HG02588 (cell line): ENCODE data around the gene CHMP2B.
"Not testable (repeated sequence)": the region's sequence is repeated elsewhere in the genome, so short reads cannot be mapped to it uniquely, and the experiment has no call there.

Experiments
- ATAC-seq: cut with Tn5 transposase; IDR thresholded peaks from one replicate; pipeline ENCODE4 v1.9.1; 2021; ENCODE audit warnings: mild to moderate bottlenecking, moderate library complexity; ENCODE audit not compliant: unreplicated experiment

Gene CHMP2B

DNA sequence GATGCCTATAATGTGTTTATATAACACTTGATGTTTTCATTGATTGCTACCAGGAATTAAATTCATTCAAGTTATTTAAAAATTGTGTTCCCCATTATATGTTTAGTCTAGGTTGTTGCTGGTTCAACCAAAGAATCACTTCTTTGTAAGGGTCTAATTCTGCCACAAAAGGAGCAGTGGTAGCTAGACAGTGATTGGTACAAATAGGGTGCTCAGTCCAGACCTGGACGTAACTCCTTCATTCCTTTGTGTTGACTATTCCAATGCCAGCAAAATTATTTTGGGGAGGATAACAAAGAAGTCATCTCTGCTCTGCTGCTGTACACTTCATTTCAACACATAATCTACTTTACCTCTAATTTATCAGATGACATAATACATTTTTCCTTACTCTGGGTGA is 1.2 kb downstream of the CHMP2B start:
- ATAC-seq, result no peak

DNA sequence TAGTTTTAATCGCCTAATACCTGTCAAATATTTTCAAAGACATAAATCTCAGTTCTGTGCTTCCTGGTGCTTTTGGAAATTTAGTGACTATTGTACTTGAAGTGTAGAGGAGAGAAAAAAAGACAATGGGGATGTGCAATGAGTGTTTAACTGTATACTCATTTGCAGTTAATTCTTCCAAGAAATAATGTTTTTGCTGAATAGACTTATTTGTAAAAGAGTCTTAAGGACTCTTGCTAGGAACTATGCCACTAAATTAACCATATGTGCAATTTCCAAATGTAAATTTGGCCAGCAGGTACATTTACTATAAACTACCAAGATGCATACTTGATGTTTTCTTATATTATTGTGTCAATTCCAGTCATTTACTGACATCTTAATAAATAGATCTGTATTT is 2.0 kb downstream of the CHMP2B start:
- ATAC-seq, result no peak

DNA sequence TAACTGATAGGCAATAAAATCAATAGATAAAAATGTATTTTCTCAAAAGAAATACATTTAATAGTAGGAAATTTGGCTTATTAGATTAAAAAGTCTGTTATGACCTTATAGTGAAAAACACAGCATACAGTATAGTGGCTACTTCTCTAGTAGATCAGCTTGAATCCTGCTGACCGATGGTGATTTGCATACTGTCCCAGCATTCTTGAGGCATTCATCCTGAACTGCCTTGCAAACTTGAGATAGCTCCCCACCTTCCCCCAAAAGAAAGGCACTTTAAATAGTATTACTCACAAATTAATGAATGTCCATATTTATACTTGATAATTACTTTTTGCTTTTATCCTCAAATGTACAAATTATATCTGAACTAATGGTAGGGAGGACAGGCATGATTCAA is 6.7 kb downstream of the CHMP2B start:
- no peak for ATAC-seq

DNA sequence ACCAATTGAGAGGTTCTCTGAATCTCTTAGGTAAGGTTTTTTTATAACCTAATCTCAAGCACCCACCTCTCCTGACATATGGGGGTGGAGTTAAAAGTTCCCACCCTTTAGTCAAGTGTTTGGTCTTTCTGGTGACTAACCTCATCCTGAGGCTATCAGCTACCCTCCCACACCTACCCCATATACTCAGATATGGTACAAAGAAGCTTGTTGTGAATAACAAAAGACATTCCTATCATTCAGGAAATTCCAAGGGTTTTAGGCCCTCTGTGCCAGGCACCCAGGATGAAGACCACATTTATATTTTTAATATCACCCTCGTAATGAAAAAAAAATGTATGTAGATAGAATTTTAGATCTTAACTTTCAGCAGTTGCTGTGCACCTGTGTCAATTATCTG is 9.0 kb downstream of the CHMP2B start:
- ATAC-seq, result no peak

DNA sequence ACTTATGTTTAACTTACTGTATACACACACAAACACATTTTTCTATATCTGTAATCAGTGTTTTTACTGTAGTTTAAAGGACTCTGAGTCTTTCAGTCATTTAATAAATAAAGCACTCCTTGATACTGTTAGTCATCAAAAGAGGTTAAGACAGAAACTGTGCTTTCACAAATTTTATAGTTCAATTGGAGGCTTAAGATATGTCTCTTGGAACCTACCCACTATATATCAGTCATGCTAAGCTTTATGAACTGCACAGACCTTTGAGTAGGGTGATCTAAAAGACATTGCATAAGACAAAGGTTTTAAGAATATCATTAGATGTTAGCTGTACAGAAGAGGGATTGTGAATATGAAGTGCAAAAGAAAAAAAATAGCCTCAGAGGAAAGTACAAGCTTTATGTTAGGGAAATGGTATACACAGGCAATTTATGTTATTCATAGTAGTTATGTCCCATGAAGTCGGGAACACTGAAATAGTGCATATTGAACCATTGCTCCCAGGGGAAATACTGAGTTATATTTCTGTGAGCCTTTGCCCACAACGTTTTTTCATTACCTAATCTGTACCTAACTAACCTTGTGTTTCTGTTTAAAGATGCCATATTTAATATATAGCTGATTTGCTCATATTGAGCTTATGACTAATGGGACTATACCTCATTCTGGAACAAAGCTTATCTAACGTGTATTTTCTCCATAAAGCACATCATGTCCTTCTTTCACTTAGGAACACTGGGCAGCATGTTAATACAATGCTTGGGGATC is 19.7 kb downstream of the CHMP2B start:
- ATAC-seq, result no peak

DNA sequence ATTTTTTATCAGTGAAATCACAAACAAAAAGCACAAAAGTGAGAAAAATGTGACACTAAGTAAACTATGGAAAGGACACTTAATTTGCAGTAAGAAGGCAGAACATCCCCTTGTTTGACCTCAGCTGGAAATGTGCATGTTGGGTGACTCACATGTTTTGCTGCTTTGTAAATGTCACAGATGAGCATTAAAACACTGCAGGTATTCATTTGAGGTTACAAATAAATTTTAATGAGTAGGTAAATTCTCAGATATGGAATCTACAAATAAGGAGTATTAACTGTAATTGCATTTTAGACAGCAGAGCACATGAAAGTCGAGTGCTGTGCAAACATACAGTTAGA is 20.3 kb downstream of the CHMP2B start:
- ATAC-seq, result no peak

DNA sequence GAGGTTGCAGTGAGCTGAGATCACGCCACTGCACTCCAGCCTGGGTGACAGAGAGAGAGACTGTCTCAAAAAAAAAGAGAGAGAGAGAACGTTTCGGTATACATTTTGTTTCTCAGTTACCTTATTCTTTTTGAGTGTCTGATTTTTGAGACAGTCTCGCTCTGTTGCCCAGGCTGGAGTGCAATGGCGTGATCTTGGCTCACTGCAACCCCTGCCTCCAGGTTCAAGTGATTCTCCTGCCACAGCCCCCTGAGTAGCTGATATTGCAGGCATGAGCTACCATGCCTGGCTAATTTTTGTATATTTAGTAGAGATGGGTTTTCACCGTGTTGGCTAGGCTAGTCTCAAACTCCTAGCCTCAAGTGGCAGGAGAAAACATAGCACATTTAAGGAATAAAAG is 21.1 kb downstream of the CHMP2B start:
- not testable (repeated sequence) for ATAC-seq

DNA sequence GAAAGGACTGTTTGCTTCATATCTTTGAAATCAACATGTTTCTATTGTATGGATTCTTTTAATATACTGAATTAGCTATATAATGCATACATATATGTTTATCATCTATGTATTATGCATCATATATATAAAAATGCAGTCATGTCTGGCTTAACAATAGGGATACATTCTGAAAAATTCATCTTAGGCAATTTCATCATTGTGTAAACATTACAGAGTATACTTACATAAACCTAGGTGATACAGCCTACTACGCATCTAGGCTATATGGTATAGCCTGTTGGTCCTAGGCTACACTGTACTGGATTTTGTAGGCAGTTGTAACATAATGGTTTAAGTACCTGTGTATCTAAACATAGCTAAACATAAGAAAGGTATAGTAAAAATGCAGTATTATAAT is 21.7 kb downstream of the CHMP2B start:
- ATAC-seq, result no peak

DNA sequence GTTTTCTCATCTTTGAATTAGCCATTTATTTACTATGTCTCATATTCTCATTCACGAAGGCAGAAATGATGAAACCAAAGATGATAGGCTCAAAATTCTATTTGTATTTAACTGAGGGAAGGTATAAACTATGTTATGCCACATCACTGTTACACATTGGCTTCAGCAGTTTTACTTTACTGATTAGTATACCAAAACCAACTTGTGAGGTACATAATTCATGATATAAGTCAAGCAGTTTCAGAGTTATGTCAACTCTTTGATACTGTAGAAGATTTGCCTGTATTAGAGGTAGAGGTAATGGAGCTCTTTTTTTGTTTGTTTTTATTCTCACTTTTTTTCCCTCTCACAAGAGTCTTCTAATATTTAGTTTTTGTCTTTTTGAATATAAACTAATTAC is 22.9 kb downstream of the CHMP2B start:
- ATAC-seq, result no peak

DNA sequence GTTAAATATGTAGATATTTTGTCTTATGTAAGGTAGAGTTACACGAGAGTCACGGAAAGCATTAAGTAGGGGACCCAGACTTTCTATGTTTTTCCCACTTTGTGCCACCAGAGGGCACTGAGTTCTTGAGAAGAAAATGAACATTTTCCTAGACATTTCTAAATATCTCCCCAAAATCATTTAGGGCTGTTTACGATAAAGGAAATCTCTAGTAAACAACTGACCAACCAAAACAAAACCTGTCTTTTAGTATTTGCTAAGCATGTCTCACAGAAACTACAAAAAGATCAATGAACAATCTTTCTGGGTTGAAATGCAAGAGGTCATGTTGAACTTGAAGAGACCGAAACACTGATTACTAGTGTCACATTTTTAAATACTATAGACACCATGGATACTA is 33.2 kb downstream of the CHMP2B start:
- no peak for ATAC-seq

DNA sequence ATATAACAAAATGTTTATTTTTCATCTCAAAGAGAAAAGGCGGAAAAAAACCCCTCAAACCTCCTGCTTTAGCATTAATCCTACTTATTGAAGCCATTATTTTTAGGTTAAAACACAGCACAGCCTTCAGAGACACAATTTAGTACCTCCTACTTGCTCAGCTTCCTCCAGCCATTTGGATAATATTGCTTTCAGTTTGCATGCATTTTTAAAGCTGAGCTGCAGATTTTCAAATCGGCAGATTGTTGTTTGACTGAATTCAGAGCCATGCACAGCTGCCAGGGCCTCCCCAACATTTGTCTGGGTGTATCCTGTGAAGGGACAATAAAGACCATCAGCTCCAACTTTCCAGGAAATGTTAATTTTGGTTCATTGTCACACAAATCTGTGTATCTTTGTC is 34.8 kb downstream of the CHMP2B start:
- ATAC-seq, result no peak

DNA sequence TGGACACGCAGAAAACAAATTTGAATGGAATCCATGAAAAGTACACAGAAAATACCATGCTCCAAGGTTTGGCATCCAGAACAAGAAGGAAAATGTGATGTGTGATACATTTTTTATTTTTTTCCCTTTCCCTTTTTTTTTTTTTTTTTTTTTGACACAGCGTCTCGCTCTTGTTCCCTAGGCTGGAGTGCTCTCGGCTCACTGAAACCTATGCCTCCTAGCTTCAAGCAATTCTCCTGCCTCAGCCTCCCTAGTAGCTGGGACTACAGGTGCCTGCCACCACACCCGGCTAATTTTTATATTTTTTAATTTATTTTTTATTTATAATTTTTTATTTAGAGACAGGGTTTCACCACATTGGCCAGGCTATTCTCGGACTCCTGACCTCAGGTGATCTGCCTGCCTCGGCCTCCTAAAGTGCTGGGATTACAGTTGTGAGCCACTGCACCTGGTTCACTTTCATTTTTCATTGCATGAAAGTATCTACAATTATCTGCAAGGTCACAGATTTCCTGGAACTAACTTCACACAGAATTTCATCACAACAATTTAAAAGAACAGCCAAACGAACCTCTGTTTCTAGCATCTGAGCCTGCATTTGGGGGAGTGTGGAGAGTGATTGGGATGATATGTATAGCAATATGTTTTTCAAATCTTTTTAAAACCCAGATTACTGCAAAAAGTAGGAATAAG is 41.0 kb downstream of the CHMP2B start:
- no peak for ATAC-seq

DNA sequence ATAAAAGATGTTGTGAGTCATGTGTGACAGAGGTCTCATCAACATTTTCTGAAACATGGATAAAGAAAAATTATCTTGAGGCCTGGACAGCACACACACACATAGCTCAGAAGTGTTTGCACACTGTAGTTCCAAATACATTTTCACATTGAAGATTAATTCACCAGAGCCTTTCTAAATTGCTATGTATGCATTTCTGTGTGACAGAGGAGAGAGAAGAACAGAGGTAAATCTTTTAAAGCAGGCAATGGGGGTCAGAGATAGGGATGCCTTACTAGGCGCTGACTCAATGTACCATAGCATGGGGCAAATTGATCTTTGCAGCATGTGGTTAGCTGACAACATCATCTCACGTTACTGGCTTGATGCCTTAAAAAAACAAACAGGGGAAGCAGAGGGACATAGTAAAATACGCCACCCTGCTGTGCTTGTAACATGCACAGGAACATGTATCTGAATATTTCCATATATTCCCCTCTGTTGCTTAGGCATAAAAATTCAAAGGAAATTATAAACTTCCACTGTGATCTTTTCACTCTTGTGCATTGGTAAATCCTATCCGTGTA is 41.6 kb downstream of the CHMP2B start:
- ATAC-seq, result no peak

DNA sequence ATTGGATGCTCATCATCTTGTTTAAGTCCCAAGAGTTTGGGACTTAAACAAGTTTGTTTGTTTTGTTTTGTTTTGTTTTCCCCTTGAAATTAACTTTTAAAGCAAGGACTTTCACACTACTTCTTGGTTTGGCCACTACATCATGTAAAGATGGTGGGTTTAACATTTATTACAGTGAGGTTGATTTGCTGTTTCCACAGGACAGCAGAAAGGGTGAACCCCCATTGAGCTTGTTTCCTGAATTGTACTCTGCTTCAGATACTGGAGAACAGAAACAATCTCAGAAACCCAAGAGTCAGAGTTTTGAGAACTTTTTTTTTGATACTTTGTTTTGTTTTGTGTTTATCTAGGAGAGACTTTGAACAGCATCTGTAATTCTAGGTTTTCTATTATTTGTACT is 42.6 kb downstream of the CHMP2B start:
- ATAC-seq, result no peak

DNA sequence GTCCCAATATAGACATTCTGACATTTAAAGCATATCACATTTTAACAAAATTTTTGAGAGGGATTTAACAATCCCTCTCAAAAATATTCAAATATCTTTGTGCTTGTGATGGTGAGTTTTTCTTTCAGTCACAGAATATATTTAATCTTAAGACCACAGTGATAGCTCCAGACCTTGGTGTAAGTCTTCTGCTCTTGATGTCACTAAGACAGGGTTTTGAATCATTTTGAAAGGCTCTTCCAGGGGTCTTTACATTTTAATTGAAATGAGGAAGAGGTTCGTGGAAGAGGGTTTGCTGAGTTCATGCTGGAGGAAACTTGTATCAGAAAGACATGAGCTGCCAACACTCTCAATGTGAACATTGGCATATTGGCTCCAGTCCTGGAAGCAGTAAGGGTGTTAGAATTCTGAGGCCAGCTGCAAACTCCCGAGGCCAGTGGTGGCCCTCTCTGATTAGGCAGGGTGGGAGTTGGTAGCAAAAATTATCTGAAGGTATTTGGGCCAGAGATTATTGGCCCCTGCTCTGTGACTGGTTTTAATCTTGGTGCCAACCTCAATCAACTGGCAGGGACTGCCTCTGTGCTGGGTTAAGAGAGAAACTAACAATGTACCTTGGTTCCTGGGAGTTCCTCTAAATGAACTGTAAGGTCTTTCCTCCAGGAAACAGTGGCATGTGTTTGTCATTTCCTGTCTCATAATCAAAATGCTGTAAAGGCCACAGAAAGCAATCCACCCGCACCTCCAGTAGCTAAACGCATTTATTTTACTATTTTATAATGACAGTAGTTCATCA is 44.0 kb downstream of the CHMP2B start:
- ATAC-seq, result no peak

DNA sequence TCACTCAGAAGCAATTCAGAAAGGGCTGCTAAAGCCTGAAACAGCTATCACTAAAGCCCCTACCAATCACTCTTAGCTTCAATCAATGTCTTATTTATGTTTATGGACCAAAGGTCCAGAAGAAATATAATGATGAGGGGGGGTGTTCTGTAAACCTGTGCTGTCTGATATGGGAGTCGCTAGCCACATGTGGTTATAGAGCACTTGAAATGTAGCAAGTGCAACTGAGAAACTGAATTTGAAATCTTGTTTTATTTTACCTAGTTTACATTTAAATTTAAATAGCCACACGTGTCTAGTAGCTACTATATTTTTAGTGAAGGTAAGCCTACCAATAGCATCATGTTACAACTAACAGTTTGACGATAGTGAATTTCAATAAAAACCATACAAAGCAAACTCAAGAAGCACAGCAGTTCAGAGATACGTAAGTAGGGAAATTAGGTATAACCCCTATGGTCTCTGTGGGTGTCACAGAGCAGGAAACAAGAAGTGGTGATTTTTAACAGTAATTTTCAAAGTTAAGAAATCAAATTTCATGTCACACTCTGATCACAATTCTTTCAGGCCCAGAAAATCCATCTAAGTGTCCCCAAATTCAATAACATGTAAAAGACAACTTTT is 45.7 kb downstream of the CHMP2B start:
- ATAC-seq, result peak; percentile 95

DNA sequence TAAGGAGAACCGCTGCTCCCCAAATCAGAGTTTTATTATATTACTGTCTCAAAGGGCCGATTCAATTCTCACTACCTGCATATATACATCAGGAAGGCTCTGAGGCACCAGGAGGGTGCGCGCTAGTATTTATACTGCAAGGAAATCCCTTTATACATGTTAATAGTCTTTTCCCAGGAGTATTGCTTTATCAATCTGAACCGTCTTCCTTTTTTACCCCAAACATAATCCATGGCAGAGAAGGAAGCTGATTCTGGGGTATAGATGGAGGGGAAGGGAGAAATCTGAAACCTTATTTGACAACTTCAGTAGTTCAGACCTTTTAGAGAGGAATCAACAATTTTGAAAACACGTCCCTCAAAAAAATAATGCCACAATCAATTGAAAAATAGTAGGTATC is 49.4 kb downstream of the CHMP2B start, which contains the start of gene POU1F1:
Gene POU1F1, minus strand, starts transcription at position 101 of the 400 bp plus-strand sequence. CDS start 122 bp downstream, outside the sequence.
- no peak for ATAC-seq

DNA sequence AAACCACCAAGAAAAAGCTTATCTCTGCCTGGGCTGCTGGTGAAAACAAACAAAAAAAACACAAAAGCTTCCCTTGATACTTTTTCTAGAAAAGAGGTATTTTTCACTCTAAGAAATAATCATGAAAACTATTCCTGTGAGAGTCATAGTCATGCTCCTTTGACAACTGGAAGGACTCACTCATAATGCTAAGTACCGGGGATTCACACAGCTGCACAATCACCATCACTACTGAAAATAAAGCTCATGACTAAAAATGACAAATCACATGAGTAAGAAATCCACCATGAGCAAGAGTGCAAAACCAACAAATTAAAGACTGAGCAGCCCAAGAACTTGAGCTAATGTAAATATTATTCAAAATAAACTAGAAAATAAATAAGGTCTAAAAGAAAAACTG is 59.9 kb downstream of the CHMP2B start:
- ATAC-seq, result peak; percentile 66

DNA sequence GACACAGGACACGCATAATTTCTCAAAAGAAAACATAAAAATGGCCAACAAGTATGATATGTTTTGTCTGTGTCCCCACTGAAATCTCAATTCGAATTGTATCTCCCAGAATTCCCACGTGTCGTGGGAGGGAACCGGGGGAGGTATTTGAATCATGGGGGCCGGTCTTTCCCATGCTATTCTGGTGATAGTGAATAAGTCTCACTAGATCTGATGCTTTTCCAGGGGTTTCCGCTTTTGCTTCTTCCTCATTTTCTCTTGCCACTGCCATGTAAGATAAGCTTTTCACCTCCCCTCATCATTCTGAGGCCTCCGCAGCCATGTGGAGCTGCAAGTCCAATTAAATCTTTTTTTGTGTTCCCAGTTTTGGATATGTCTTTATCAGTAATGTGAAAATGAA is 61.3 kb downstream of the CHMP2B start:
- ATAC-seq, result no peak

DNA sequence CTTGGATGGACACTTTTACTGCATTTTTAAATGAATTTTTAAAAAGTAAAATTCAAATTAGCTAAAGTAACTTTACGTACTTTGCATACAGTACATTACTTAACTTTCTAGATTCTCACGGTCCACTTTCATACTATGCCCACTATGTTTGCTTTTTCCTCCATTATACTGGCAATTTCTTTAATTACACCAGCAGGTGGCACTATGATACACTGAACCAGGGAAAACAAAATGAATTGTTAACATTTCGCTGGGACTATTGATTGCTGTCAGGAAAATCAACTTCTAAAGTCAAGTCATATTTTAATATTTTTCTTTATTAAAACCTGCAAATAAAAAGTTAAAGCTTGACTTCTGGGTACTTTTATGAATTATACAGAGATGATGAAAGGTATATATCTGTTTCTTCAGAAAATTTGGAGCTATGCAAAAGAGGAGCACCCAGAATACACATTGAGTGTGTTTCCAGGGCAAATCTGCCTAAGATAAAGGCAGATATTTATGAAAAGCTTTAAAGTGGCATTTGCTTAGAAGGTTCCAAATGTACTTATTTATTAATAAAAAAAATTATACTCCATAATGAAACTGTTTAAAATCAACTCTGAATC is 71.1 kb downstream of the CHMP2B start:
- peak; percentile 78 for ATAC-seq

DNA sequence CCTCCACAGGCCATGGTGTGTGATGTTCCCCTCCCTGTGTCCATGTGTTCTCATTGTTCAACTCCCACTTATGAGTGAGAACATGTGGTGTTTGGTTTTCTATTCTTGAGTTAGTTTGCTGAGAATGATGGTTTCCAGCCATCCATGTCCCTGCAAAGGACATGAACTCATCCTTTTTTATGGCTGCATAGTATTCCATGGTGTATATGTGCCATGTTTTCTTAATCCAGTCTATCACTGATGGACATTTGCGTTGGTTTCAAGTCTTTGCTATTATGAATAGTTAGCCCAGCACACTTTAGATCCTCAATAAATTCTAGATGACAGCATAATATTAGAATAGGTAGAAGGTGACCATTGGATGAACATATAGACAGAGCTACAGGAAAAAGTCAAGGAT is 77.9 kb downstream of the CHMP2B start:
- ATAC-seq, result not testable (repeated sequence)
